HepG2 (cell line): Measurements from ENCODE around the gene CAST. TPM values are rescaled to one million over a fixed set of nuclear protein-coding genes. Genes with fewer than 3 reads are reported as not detected.

Experiments
- ARID5B ChIP-seq: IDR thresholded peaks from 2 replicates; pipeline ENCODE4 v1.4.0; 2020; ENCODE audit warnings: mild to moderate bottlenecking, missing genetic modification reagents
- ARNT ChIP-seq: fragments of 450-650 bp; IDR thresholded peaks from 2 replicates; pipeline ENCODE4 v1.6.1; 2017
- CBX2 ChIP-seq, 2 experiments: fragments of 200-600 bp in 1 of 2; sonication (generic); formaldehyde crosslinking in 1 of 2; IDR thresholded peaks; 2 replicates each; pipeline versions ENCODE4 v1.7.0 to v1.8.1; 2018 to 2022; ENCODE audit warnings: low read depth in 2 of 2, low read length in 1 of 2, mild to moderate bottlenecking in 1 of 2, missing genetic modification reagents in 1 of 2
- CERS6 ChIP-seq: sonication (generic); formaldehyde crosslinking; IDR thresholded peaks from 2 replicates; pipeline ENCODE4 v1.5.0; 2020; ENCODE audit warnings: missing genetic modification reagents
- ETV5 ChIP-seq: IDR thresholded peaks from 2 replicates; pipeline ENCODE4 v1.6.1; 2018; ENCODE audit warnings: missing biosample characterization, missing genetic modification reagents, inconsistent platforms, borderline replicate concordance
- KDM6A ChIP-seq: IDR thresholded peaks from 2 replicates; pipeline ENCODE4 v1.6.1; 2016; ENCODE audit warnings: low read depth
- KLF16 ChIP-seq, 2 experiments: sonication (generic) in 1 of 2; formaldehyde crosslinking in 1 of 2; IDR thresholded peaks; 2 replicates each; pipeline versions ENCODE4 v1.6.1 to v1.8.0; 2016 to 2023; ENCODE audit warnings: missing genetic modification reagents in 2 of 2, missing compliant biosample characterization in 1 of 2
- PHB2 ChIP-seq: fragments of 450-650 bp; IDR thresholded peaks from 2 replicates; pipeline ENCODE4 v1.6.1; 2018; ENCODE audit not compliant: partially characterized antibody
- POGZ ChIP-seq: sonication (generic); formaldehyde crosslinking; IDR thresholded peaks from 2 replicates; pipeline ENCODE4 v1.4.0; 2020; ENCODE audit warnings: mild to moderate bottlenecking, missing genetic modification reagents
- RELA ChIP-seq: sonication (generic); formaldehyde crosslinking; IDR thresholded peaks from 2 replicates; pipeline ENCODE4 v1.4.0; 2020; ENCODE audit warnings: missing genetic modification reagents
- SYNCRIP ChIP-seq: fragments of 200-400 bp; formaldehyde crosslinking; IDR thresholded peaks from 2 replicates; pipeline ENCODE4 v1.6.1; 2018; ENCODE audit warnings: mild to moderate bottlenecking, low read depth, low read length; ENCODE audit not compliant: insufficient read depth
- TBL1XR1 ChIP-seq: fragments of 150-350 bp; IDR thresholded peaks from 2 replicates; pipeline ENCODE4 v1.6.1; 2014; ENCODE audit warnings: borderline replicate concordance, low read length; ENCODE audit not compliant: partially characterized antibody
- TCF12 ChIP-seq, 2 experiments: fragments of 450-650 bp in 1 of 2; sonication (generic) in 1 of 2; formaldehyde crosslinking in 1 of 2; IDR thresholded peaks; 2 replicates each; pipeline versions ENCODE4 v1.6.1 to v1.8.0; 2017 to 2022; ENCODE audit warnings: antibody characterized with exemption in 1 of 2, mild to moderate bottlenecking in 1 of 2, missing genetic modification reagents in 1 of 2, moderate library complexity in 1 of 2
- TCF7 ChIP-seq: sonication (generic); IDR thresholded peaks from 2 replicates; pipeline ENCODE4 v1.6.1; 2016; ENCODE audit warnings: antibody characterized with exemption, low read depth
- TFAP4 ChIP-seq: sonication (generic); IDR thresholded peaks from 2 replicates; pipeline ENCODE4 v1.6.1; 2016; ENCODE audit warnings: low read depth, borderline replicate concordance
- ZBTB44 ChIP-seq: sonication (generic); formaldehyde crosslinking; IDR thresholded peaks from 2 replicates; pipeline ENCODE4 v1.4.0; 2020; ENCODE audit warnings: missing genetic modification reagents
- ZNF253 ChIP-seq: sonication (generic); formaldehyde crosslinking; IDR thresholded peaks from 2 replicates; pipeline ENCODE4 v1.8.0; 2022; ENCODE audit warnings: mild to moderate bottlenecking, missing genetic modification reagents, borderline replicate concordance
- ZNF766 ChIP-seq: sonication (generic); formaldehyde crosslinking; IDR thresholded peaks from 2 replicates; pipeline ENCODE4 v1.5.0; 2020; ENCODE audit warnings: missing genetic modification reagents, borderline replicate concordance
- polyA plus RNA-seq, 8 experiments: library from polyadenylated mRNA; depleted of rRNA in 3 of 8; stranded (reverse) in 7 of 8; unstranded in 1 of 8; fragments of >200 nt; fragmentation: Illumina TruSeq in 4 of 8; extraction: Trizol in 4 of 8; gene quantifications; 2 replicates each; pipeline versions ENCODE4 v1.2.1 to v1.2.3, GENCODE V29; 2011 to 2016; ENCODE audit warnings: low read depth in 4 of 8, missing spikeins in 1 of 8, mixed read lengths in 1 of 8; ENCODE audit not compliant: insufficient read depth in 1 of 8
- total RNA-seq, 5 experiments: library from RNA; depleted of rRNA; stranded (reverse); fragments of >200 nt; fragmentation: Illumina TruSeq; extraction: Trizol; gene quantifications; 2 replicates each; pipeline ENCODE4 v1.2.3, GENCODE V29; 2016; ENCODE audit warnings: low read depth in 1 of 5
- TF ChIP-seq, protein P1 (sequence below): sonication (generic); formaldehyde crosslinking; conservative IDR thresholded peaks from 2 replicates; pipeline ENCODE4 v1.4.0; 2020; ENCODE audit warnings: mild to moderate bottlenecking, missing genetic modification reagents, moderate library complexity

The CAST gene
- total and polyA plus RNA-seq, 2 of the 13 experiments (the other 11 are each of a cell fraction or from before 2014, with no cell fraction given), result 42.1 to 67.6 TPM

DNA sequence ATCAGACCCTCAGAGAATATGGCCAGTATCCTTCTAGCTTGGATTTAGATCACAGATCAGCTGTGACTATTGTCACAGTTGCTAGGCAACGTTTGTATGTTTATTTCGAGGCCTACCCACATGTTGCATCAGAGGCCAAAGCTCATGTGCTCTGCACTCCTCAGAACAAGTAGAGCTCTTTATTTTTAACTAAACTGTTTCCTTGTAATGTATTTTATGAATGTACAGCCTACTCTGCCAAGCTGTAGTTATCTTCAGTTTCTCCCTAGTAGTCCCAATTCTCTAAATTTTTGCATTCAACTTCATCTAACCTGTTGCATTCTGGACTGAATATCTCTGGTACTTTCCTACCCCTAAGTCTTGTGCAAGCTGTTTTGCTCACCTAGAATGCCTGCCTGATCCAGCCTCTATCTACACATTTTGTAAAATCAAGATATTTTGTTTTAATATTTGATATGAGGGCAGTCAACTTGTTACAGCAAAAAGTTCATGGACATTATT, 52.8 kb downstream of the CAST start (continued):
- TF ChIP-seq ZBTB44 (CRISPR knock-in tag) (no peak), KDM6A (CRISPR knock-in tag) (peak; percentile 70), TFAP4 (peak; percentile 100), CERS6 (CRISPR knock-in tag) (no peak), ZNF253 (CRISPR knock-in tag) (no peak), ARID5B (CRISPR knock-in tag) (peak; percentile 95), ETV5 (peak; percentile 18; the same call in 1 of the 2 replicates), CBX2 (IDR thresholded peaks at IDR 0.05; ENCODE audit: low read depth, low read length) (no peak), CBX2 (CRISPR knock-in tag; IDR thresholded peaks at IDR 0.05; ENCODE audit: low read depth) (no peak), PHB2 (no peak), SYNCRIP (no peak), POGZ (CRISPR knock-in tag) (peak; percentile 46; the same call in 1 of the 2 replicates), KLF16 (CRISPR knock-in tag; IDR thresholded peaks at IDR 0.05) (peak in 1 of 2 experiments; percentile 59; a peak in 2 of 4 replicates), TCF7 (peak; percentile 27; the same call in 1 of the 2 replicates), ARNT (no peak), ZNF766 (CRISPR knock-in tag) (no peak), TCF12 (IDR thresholded peaks at IDR 0.05) (no peak), TCF12 (CRISPR knock-in tag; IDR thresholded peaks at IDR 0.05) (no peak), TBL1XR1 (peak; percentile 59), RELA (no peak)
- TF ChIP-seq, protein P1, sequence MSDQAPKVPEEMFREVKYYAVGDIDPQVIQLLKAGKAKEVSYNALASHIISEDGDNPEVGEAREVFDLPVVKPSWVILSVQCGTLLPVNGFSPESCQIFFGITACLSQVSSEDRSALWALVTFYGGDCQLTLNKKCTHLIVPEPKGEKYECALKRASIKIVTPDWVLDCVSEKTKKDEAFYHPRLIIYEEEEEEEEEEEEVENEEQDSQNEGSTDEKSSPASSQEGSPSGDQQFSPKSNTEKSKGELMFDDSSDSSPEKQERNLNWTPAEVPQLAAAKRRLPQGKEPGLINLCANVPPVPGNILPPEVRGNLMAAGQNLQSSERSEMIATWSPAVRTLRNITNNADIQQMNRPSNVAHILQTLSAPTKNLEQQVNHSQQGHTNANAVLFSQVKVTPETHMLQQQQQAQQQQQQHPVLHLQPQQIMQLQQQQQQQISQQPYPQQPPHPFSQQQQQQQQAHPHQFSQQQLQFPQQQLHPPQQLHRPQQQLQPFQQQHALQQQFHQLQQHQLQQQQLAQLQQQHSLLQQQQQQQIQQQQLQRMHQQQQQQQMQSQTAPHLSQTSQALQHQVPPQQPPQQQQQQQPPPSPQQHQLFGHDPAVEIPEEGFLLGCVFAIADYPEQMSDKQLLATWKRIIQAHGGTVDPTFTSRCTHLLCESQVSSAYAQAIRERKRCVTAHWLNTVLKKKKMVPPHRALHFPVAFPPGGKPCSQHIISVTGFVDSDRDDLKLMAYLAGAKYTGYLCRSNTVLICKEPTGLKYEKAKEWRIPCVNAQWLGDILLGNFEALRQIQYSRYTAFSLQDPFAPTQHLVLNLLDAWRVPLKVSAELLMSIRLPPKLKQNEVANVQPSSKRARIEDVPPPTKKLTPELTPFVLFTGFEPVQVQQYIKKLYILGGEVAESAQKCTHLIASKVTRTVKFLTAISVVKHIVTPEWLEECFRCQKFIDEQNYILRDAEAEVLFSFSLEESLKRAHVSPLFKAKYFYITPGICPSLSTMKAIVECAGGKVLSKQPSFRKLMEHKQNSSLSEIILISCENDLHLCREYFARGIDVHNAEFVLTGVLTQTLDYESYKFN (CRISPR knock-in tag), result peak; percentile 90
